Measurements from ENCODE around the gene ECE1. TPM values are rescaled to one million over a fixed set of nuclear protein-coding genes. Genes with fewer than 3 reads are reported as not detected.

The ECE1 gene
- total and polyA plus RNA-seq, 2 of the 13 experiments (the other 11 are each of a cell fraction or from before 2014, with no cell fraction given): 13.5 to 21.2 TPM

GRCh38 chr1:21251773-21252471 lies 38.3 kb downstream of the ECE1 start (continued):
- TF ChIP-seq LCORL (IDR thresholded peaks at IDR 0.05) (no peak), LCORL (CRISPR knock-in tag; IDR thresholded peaks at IDR 0.05) (peak; percentile 39; the same call in 1 of the 2 replicates), ZKSCAN8 (CRISPR knock-in tag; IDR thresholded peaks at IDR 0.05; ENCODE audit: borderline replicate concordance) (no peak), RFXANK (CRISPR knock-in tag; IDR thresholded peaks at IDR 0.05) (no peak), HNRNPL (IDR thresholded peaks at IDR 0.05; ENCODE audit: low read depth, low read length) (no peak), GLI4 (CRISPR knock-in tag; IDR thresholded peaks at IDR 0.05; ENCODE audit: borderline replicate concordance) (no peak), WIZ (CRISPR knock-in tag; IDR thresholded peaks at IDR 0.05) (no peak), RARG (CRISPR knock-in tag; IDR thresholded peaks at IDR 0.05; ENCODE audit: low read depth) (no peak), ZNF891 (CRISPR knock-in tag; IDR thresholded peaks at IDR 0.05) (no peak), HNF1A (IDR thresholded peaks at IDR 0.05; ENCODE audit: low read depth) (peak; percentile 77), HNF1A (CRISPR knock-in tag; IDR thresholded peaks at IDR 0.05; ENCODE audit: borderline replicate concordance) (peak; percentile 76; the same call in 1 of the 2 replicates), FOXM1 (CRISPR knock-in tag; IDR thresholded peaks at IDR 0.05) (no peak), ZNF337 (CRISPR knock-in tag; IDR thresholded peaks at IDR 0.05; ENCODE audit: borderline replicate concordance, low read depth) (no peak), ZBTB34 (CRISPR knock-in tag; IDR thresholded peaks at IDR 0.05) (no peak), ZXDC (CRISPR knock-in tag; IDR thresholded peaks at IDR 0.05) (no peak), DRAP1 (CRISPR knock-in tag; IDR thresholded peaks at IDR 0.05) (peak; percentile 57; the same call in 1 of the 2 replicates), CAMTA2 (CRISPR knock-in tag; IDR thresholded peaks at IDR 0.05; ENCODE audit: borderline replicate concordance) (no peak), SNAPC2 (CRISPR knock-in tag; IDR thresholded peaks at IDR 0.05) (no peak), ZNF678 (CRISPR knock-in tag; IDR thresholded peaks at IDR 0.05) (no peak), ZNF160 (CRISPR knock-in tag; IDR thresholded peaks at IDR 0.05) (0 out of 2 replicates have a peak, but pooled peaks have one; percentile 38)

Measured in HepG2 (cell line).